GM19468 (cell line): ENCODE measurements around the gene TOM1L2.
"Not testable (repeated sequence)": the region's sequence is repeated elsewhere in the genome, so short reads cannot be mapped to it uniquely, and the experiment has no call there.

ENCODE experiments used
- ATAC-seq: cut with Tn5 transposase; IDR thresholded peaks from one replicate; pipeline ENCODE4 v1.9.1; 2021; ENCODE audit warnings: mild to moderate bottlenecking, moderate library complexity, moderate number of reproducible peaks; ENCODE audit not compliant: unreplicated experiment; ENCODE audit errors: extremely low read depth

The TOM1L2 gene

GRCh38 chr17:17975436-17975835 lies 3.2 kb upstream of the TOM1L2 start:
- no peak for ATAC-seq

- ATAC-seq = no peak
Observed at GRCh38 chr17:17972952-17973254, 703 bp upstream of the TOM1L2 start.

GRCh38 chr17:17971431-17972125 lies 622 bp downstream of the TOM1L2 start:
- ATAC-seq = no peak

GRCh38 chr17:17970699-17971430 lies 1.3 kb downstream of the TOM1L2 start:
- ATAC-seq = no peak

GRCh38 chr17:17966399-17966798 lies 5.8 kb downstream of the TOM1L2 start:
- ATAC-seq = no peak

- ATAC-seq = no peak
Observed at GRCh38 chr17:17965152-17965721, 7.0 kb downstream of the TOM1L2 start.

GRCh38 chr17:17964710-17965109 lies 7.5 kb downstream of the TOM1L2 start:
- no peak for ATAC-seq

- ATAC-seq = no peak
Observed at GRCh38 chr17:17963694-17964436, 8.3 kb downstream of the TOM1L2 start.

- ATAC-seq = no peak
Observed at GRCh38 chr17:17963066-17963465, 9.1 kb downstream of the TOM1L2 start.

- no peak for ATAC-seq
Observed at GRCh38 chr17:17960500-17961030, 11.6 kb downstream of the TOM1L2 start.

GRCh38 chr17:17959520-17960361 lies 12.5 kb downstream of the TOM1L2 start:
- no peak for ATAC-seq

- no peak for ATAC-seq
Observed at GRCh38 chr17:17958982-17959381, 13.2 kb downstream of the TOM1L2 start.

GRCh38 chr17:17957584-17957916 lies 14.7 kb downstream of the TOM1L2 start:
- no peak for ATAC-seq

- not testable (repeated sequence) for ATAC-seq
Observed at GRCh38 chr17:17955790-17956341, 16.3 kb downstream of the TOM1L2 start.

GRCh38 chr17:17954079-17954478 lies 18.1 kb downstream of the TOM1L2 start:
- ATAC-seq = no peak

- ATAC-seq = no peak
Observed at GRCh38 chr17:17952691-17953090, 19.5 kb downstream of the TOM1L2 start.

GRCh38 chr17:17951524-17951923 lies 20.7 kb downstream of the TOM1L2 start:
- no peak for ATAC-seq

GRCh38 chr17:17950806-17951205 lies 21.4 kb downstream of the TOM1L2 start:
- no peak for ATAC-seq

GRCh38 chr17:17950347-17950746 lies 21.9 kb downstream of the TOM1L2 start:
- ATAC-seq = no peak

GRCh38 chr17:17947966-17948365 lies 24.2 kb downstream of the TOM1L2 start:
- ATAC-seq = no peak
